Trophoblast cell (in vitro differentiated cells and primary cell): ENCODE measurements around the gene C17orf114.

Source experiments
- DNase-seq, 2 donors: peaks; one replicate each; pipeline ENCODE4 v3.0.0-alpha.2; 2016
- H2AFZ ChIP-seq: 2 replicates; pipeline ENCODE4 v1.6.1; 2013; ENCODE audit warnings: low read length, moderate library complexity, mild to moderate bottlenecking; ENCODE audit not compliant: insufficient read depth, poor library complexity
- H2AK5ac ChIP-seq: 2 replicates; pipeline ENCODE4 v1.6.1; 2013; ENCODE audit warnings: mild to moderate bottlenecking, low read length
- H2BK120ac ChIP-seq: 2 replicates; pipeline ENCODE4 v1.6.1; 2013; ENCODE audit warnings: low read length, mild to moderate bottlenecking, moderate library complexity; ENCODE audit not compliant: insufficient read depth, poor library complexity
- H2BK12ac ChIP-seq: 2 replicates; pipeline ENCODE4 v1.6.1; 2013; ENCODE audit warnings: mild to moderate bottlenecking, low read length, moderate library complexity
- H2BK5ac ChIP-seq: 2 replicates; pipeline ENCODE4 v1.6.1; 2013; ENCODE audit warnings: low read length, low read depth, moderate library complexity, mild to moderate bottlenecking; ENCODE audit not compliant: poor library complexity
- H3K14ac ChIP-seq: 2 replicates; pipeline ENCODE4 v1.6.1; 2013; ENCODE audit warnings: mild to moderate bottlenecking, low read length
- H3K18ac ChIP-seq: 2 replicates; pipeline ENCODE4 v1.6.1; 2013; ENCODE audit warnings: mild to moderate bottlenecking, low read length
- H3K23ac ChIP-seq: 2 replicates; pipeline ENCODE4 v1.6.1; 2013; ENCODE audit warnings: low read length
- H3K27ac ChIP-seq: 2 replicates; pipeline ENCODE4 v1.5.1; 2013; ENCODE audit warnings: low read depth, mild to moderate bottlenecking, inconsistent platforms, low read length, moderate library complexity
- H3K27me3 ChIP-seq: 2 replicates; pipeline ENCODE4 v1.6.1; 2013; ENCODE audit warnings: inconsistent platforms, mild to moderate bottlenecking, low read length, moderate library complexity; ENCODE audit not compliant: insufficient read depth
- H3K36me3 ChIP-seq, 2 experiments: 1 replicate in 1 of 2; 2 replicates in 1 of 2; pipeline ENCODE4 v1.6.1; 2013; ENCODE audit warnings: low read length in 2 of 2, mild to moderate bottlenecking in 2 of 2, moderate library complexity in 1 of 2; ENCODE audit not compliant: insufficient read depth in 2 of 2, control insufficient read depth in 1 of 2
- H3K4ac ChIP-seq: 2 replicates; pipeline ENCODE4 v1.6.1; 2013; ENCODE audit warnings: low read depth, mild to moderate bottlenecking, low read length, moderate library complexity
- H3K4me1 ChIP-seq, 2 experiments: 1 replicate in 1 of 2; 2 replicates in 1 of 2; pipeline ENCODE4 v1.6.1; 2013; ENCODE audit warnings: low read length in 2 of 2, mild to moderate bottlenecking in 2 of 2, moderate library complexity in 1 of 2; ENCODE audit not compliant: insufficient read depth in 2 of 2, control insufficient read depth in 1 of 2
- H3K4me2 ChIP-seq: 2 replicates; pipeline ENCODE4 v1.6.1; 2013; ENCODE audit warnings: inconsistent platforms, mild to moderate bottlenecking, low read length, moderate library complexity
- H3K4me3 ChIP-seq: 2 replicates; pipeline ENCODE4 v1.5.1; 2013; ENCODE audit warnings: mild to moderate bottlenecking, low read depth, low read length, inconsistent platforms
- H3K79me1 ChIP-seq: one replicate; pipeline ENCODE4 v1.6.1; 2013; ENCODE audit warnings: low read length
- H3K79me2 ChIP-seq: 2 replicates; pipeline ENCODE4 v1.6.1; 2013; ENCODE audit warnings: low read length, mild to moderate bottlenecking; ENCODE audit not compliant: control insufficient read depth, insufficient read depth, poor library complexity
- H3K9ac ChIP-seq: 2 replicates; pipeline ENCODE4 v1.6.1; 2013; ENCODE audit warnings: mild to moderate bottlenecking, low read length
- H3K9me3 ChIP-seq: 2 replicates; pipeline ENCODE4 v1.6.1; 2013; ENCODE audit warnings: low read depth, mild to moderate bottlenecking, control low read depth, inconsistent platforms, low read length; ENCODE audit not compliant: insufficient read depth
- H4K12ac ChIP-seq: 2 replicates; pipeline ENCODE4 v1.6.1; 2013; ENCODE audit warnings: low read depth, mild to moderate bottlenecking, low read length, moderate library complexity
- H4K8ac ChIP-seq: 2 replicates; pipeline ENCODE4 v1.6.1; 2013; ENCODE audit warnings: low read depth, mild to moderate bottlenecking, low read length, moderate library complexity
- H4K91ac ChIP-seq: one replicate; pipeline ENCODE4 v1.6.1; 2013; ENCODE audit warnings: low read depth, mild to moderate bottlenecking, low read length, moderate library complexity
- WGBS: extraction: QIAGEN DNeasy Blood & Tissue Kit; methylation state at CpG from one replicate; pipeline ENCODE4 v1.1.7; 2013; ENCODE audit warnings: missing lambda C conversion rate; ENCODE audit not compliant: insufficient read length, insufficient coverage; ENCODE audit errors: extremely low coverage; 5-methylcytosine and 5-hydroxymethylcytosine counted together

C17orf114 gene

GRCh38 chr17:4802228-4802627, at the start of gene C17orf114:
Gene C17orf114, minus strand, starts transcription at chr17:4802328.
- H3K4me2 ChIP-seq, result no peak within 1 kb of the TSS
- H3K14ac ChIP-seq, result no peak within 1 kb of the TSS
- H3K9me3 ChIP-seq, result no peaks in the 10 kb centered on the region
- no peak within 1 kb of the TSS for H4K91ac ChIP-seq
- H2BK12ac ChIP-seq, result no peak within 1 kb of the TSS
- DNase-seq, result no peak
- peaks cover 0 to under 1% of the 10 kb centered on the region in 2 experiments for H3K4me1 ChIP-seq
- no peak within 1 kb of the TSS for H3K23ac ChIP-seq
- H2AFZ ChIP-seq, result no peak within 1 kb of the TSS
- no peak within 1 kb of the TSS for H4K12ac ChIP-seq
- peaks cover 16 to 22% of the 10 kb centered on the region in 2 experiments for H3K36me3 ChIP-seq
- H3K18ac ChIP-seq, result no peak within 1 kb of the TSS
- H3K4ac ChIP-seq, result no peak within 1 kb of the TSS
- H3K27ac ChIP-seq, result no peak within 1 kb of the TSS
- no peak within 1 kb of the TSS for H2BK5ac ChIP-seq
- H4K8ac ChIP-seq, result no peak within 1 kb of the TSS
- H3K79me1 ChIP-seq, result peaks cover 4% of the 10 kb centered on the region
- no CpG with 5 or more reads among the region's 9 CpGs for WGBS
- H3K4me3 ChIP-seq, result no peak within 1 kb of the TSS
- no peaks in the 10 kb centered on the region for H3K27me3 ChIP-seq
- H3K9ac ChIP-seq, result no peak within 1 kb of the TSS
- H2BK120ac ChIP-seq, result no peak within 1 kb of the TSS
- H3K79me2 ChIP-seq, result peaks cover 4% of the 10 kb centered on the region
- no peak within 1 kb of the TSS for H2AK5ac ChIP-seq

- peak in 1 of 2 donors; percentile 64 for DNase-seq
- Histone ChIP-seq H3K79me1 (peaks cover 53% of the 10 kb centered on the region), H3K27ac (peak overlapping the region; percentile 90), H2AK5ac (peak overlapping the region; percentile 98), H3K4ac (peak overlapping the region; percentile 77), H3K4me1 (peaks cover 43 to 72% of the 10 kb centered on the region in 2 experiments), H3K9me3 (no peaks in the 10 kb centered on the region), H4K91ac (peak overlapping the region; percentile 49), H3K79me2 (peaks cover 20% of the 10 kb centered on the region), H2BK5ac (peak overlapping the region; percentile 79), H3K9ac (no peak overlapping the region), H3K36me3 (no peaks in the 10 kb centered on the region), H3K4me2 (peak overlapping the region; percentile 4), H3K4me3 (no peak overlapping the region), H4K8ac (peak overlapping the region; percentile 3), H2BK120ac (peak overlapping the region; percentile 82), H3K23ac (no peak overlapping the region), H2AFZ (peak overlapping the region; percentile 8), H3K18ac (peak overlapping the region; percentile 13), H2BK12ac (peak overlapping the region; percentile 55), H4K12ac (no peak overlapping the region), H3K27me3 (no peaks in the 10 kb centered on the region), H3K14ac (peak overlapping the region; percentile 12)
- no CpG with 5 or more reads among the region's 3 CpGs for WGBS
Observed at GRCh38 chr17:4851084-4851483, 49.0 kb upstream of the C17orf114 start.

GRCh38 chr17:4850246-4850645, 48.1 kb upstream of the C17orf114 start:
- peak; percentile 66 to 76 for DNase-seq
- Histone ChIP-seq H3K4ac (peak overlapping the region; percentile 77), H3K36me3 (no peaks in the 10 kb centered on the region), H3K27ac (peak overlapping the region; percentile 90), H3K18ac (no peak overlapping the region), H2BK12ac (no peak overlapping the region), H3K4me2 (peak overlapping the region; percentile 20), H2BK120ac (peak overlapping the region; percentile 82), H3K4me1 (peaks cover 40 to 71% of the 10 kb centered on the region in 2 experiments), H3K9ac (no peak overlapping the region), H3K79me1 (peaks cover 51% of the 10 kb centered on the region), H2AFZ (no peak overlapping the region), H4K91ac (peak overlapping the region; percentile 13), H3K14ac (no peak overlapping the region), H3K9me3 (no peaks in the 10 kb centered on the region), H2BK5ac (peak overlapping the region; percentile 87), H4K12ac (no peak overlapping the region), H2AK5ac (no peak overlapping the region), H3K27me3 (no peaks in the 10 kb centered on the region), H3K23ac (no peak overlapping the region), H3K4me3 (no peak overlapping the region), H3K79me2 (peaks cover 20% of the 10 kb centered on the region), H4K8ac (peak overlapping the region; percentile 3)
- WGBS, result no CpG with 5 or more reads among the region's 2 CpGs

GRCh38 chr17:4849011-4849536, 46.9 kb upstream of the C17orf114 start:
- Histone ChIP-seq H2BK5ac (peak overlapping the region; percentile 87), H3K9ac (no peak overlapping the region), H4K91ac (peak overlapping the region; percentile 94), H3K27ac (peak overlapping the region; percentile 90), H3K4me1 (peaks cover 40 to 63% of the 10 kb centered on the region in 2 experiments), H2AFZ (no peak overlapping the region), H3K4me3 (no peak overlapping the region), H3K36me3 (no peaks in the 10 kb centered on the region), H2BK120ac (peak overlapping the region; percentile 86), H3K27me3 (no peaks in the 10 kb centered on the region), H4K12ac (no peak overlapping the region), H3K79me2 (peaks cover 22% of the 10 kb centered on the region), H3K18ac (peak overlapping the region; percentile 93), H3K4ac (no peak overlapping the region), H3K9me3 (no peaks in the 10 kb centered on the region), H4K8ac (peak overlapping the region; percentile 69), H3K4me2 (peak overlapping the region; percentile 21), H2BK12ac (peak overlapping the region; percentile 90), H3K14ac (peak overlapping the region; percentile 89), H3K23ac (no peak overlapping the region), H2AK5ac (peak overlapping the region; percentile 87), H3K79me1 (peaks cover 43% of the 10 kb centered on the region)
- no CpG with 5 or more reads among the region's 5 CpGs for WGBS
- DNase-seq, result peak; percentile 97 to 100
